ENCODE measurements around the gene TASOR2. TPM values are rescaled to one million over a fixed set of nuclear protein-coding genes. Genes with fewer than 3 reads are reported as not detected.

Gene TASOR2
- total RNA-seq, 1 experiment from 2014 or later = 123 TPM

GRCh38 chr10:5647507-5648240, 37.0 kb upstream of the TASOR2 start:
- no peaks in the 10 kb centered on the region for H3K27me3 Mint-ChIP-seq (ENCODE audit: insufficient read depth, unreplicated experiment)
- no TSS peak for BruUV-seq (replicated peaks)
- no peak overlapping the region for H3K27ac Mint-ChIP-seq (ENCODE audit: low read depth, unreplicated experiment)
- peaks cover 73% of the 10 kb centered on the region for H3K36me3 Mint-ChIP-seq (ENCODE audit: insufficient read depth, unreplicated experiment)
- no peak for DNase-seq (ENCODE audit: unreplicated experiment)
- intact Hi-C loops (cut with micrococcal nuclease) = no loop called here
- ChIA-PET POLR2A (interaction anchor here (1.2 kb wide), 1 partner anchor 18 kb away, joined by 3 read pairs; no protein-coding TSS in a partner anchor), CTCF (no interaction called here)
- no peak for TF ChIP-seq CTCF (IDR thresholded peaks at IDR 0.05; ENCODE audit: unreplicated experiment)
- no peak overlapping the region for H3K4me3 Mint-ChIP-seq (ENCODE audit: unreplicated experiment)
- H3K9me3 Mint-ChIP-seq (ENCODE audit: unreplicated experiment) = no peaks in the 10 kb centered on the region
- H3K4me1 Mint-ChIP-seq (ENCODE audit: insufficient read depth, unreplicated experiment) = no peaks in the 10 kb centered on the region

- ChIA-PET POLR2A (no interaction called here), CTCF (no interaction called here)
- intact Hi-C loops (cut with micrococcal nuclease) = no loop called here
- BruUV-seq (replicated peaks) = no TSS peak
- Mint-ChIP-seq H3K9me3 (ENCODE audit: unreplicated experiment) (no peaks in the 10 kb centered on the region), H3K4me1 (ENCODE audit: insufficient read depth, unreplicated experiment) (no peaks in the 10 kb centered on the region), H3K27ac (ENCODE audit: low read depth, unreplicated experiment) (no peak overlapping the region), H3K27me3 (ENCODE audit: insufficient read depth, unreplicated experiment) (no peaks in the 10 kb centered on the region), H3K4me3 (ENCODE audit: unreplicated experiment) (no peak overlapping the region), H3K36me3 (ENCODE audit: insufficient read depth, unreplicated experiment) (peaks cover 69% of the 10 kb centered on the region)
- no peak for TF ChIP-seq CTCF (IDR thresholded peaks at IDR 0.05; ENCODE audit: unreplicated experiment)
- no peak for DNase-seq (ENCODE audit: unreplicated experiment)
These were observed 35.9 kb upstream of the TASOR2 start for GRCh38 chr10:5648494-5649457.

- TF ChIP-seq CTCF (IDR thresholded peaks at IDR 0.05; ENCODE audit: unreplicated experiment) = no peak
- Mint-ChIP-seq H3K9me3 (ENCODE audit: unreplicated experiment) (no peaks in the 10 kb centered on the region), H3K27me3 (ENCODE audit: insufficient read depth, unreplicated experiment) (no peaks in the 10 kb centered on the region), H3K36me3 (ENCODE audit: insufficient read depth, unreplicated experiment) (peaks cover 67% of the 10 kb centered on the region), H3K4me1 (ENCODE audit: insufficient read depth, unreplicated experiment) (no peaks in the 10 kb centered on the region), H3K4me3 (ENCODE audit: unreplicated experiment) (no peak overlapping the region), H3K27ac (ENCODE audit: low read depth, unreplicated experiment) (no peak overlapping the region)
- intact Hi-C loops (cut with micrococcal nuclease) = no loop called here
- ChIA-PET CTCF (no interaction called here), POLR2A (no interaction called here)
- DNase-seq (ENCODE audit: unreplicated experiment) = no peak
- BruUV-seq (replicated peaks) = no TSS peak
These were observed 34.9 kb upstream of the TASOR2 start for GRCh38 chr10:5649746-5650145.

- Mint-ChIP-seq H3K4me3 (ENCODE audit: unreplicated experiment) (no peak overlapping the region), H3K36me3 (ENCODE audit: insufficient read depth, unreplicated experiment) (peaks cover 58% of the 10 kb centered on the region), H3K4me1 (ENCODE audit: insufficient read depth, unreplicated experiment) (no peaks in the 10 kb centered on the region), H3K27me3 (ENCODE audit: insufficient read depth, unreplicated experiment) (no peaks in the 10 kb centered on the region), H3K9me3 (ENCODE audit: unreplicated experiment) (no peaks in the 10 kb centered on the region), H3K27ac (ENCODE audit: low read depth, unreplicated experiment) (no peak overlapping the region)
- intact Hi-C loops (cut with micrococcal nuclease) = no loop called here
- DNase-seq (ENCODE audit: unreplicated experiment) = no peak
- ChIA-PET CTCF (interaction anchor here (0.7 kb wide), 1 partner anchor 164 kb away, joined by 4 read pairs; no protein-coding TSS in a partner anchor), POLR2A (no interaction called here)
- TF ChIP-seq CTCF (IDR thresholded peaks at IDR 0.05; ENCODE audit: unreplicated experiment) = no peak
- BruUV-seq (replicated peaks) = no TSS peak
These were observed 33.8 kb upstream of the TASOR2 start for GRCh38 chr10:5650664-5651387.

Measured in MCF 10A (cell line).